Stimulated activated CD8-positive, alpha-beta memory T cell treated with anti-CD3 and anti-CD28 coated beads, Interleukin-15, amount 100 ng/mL, for 24 hours (primary cell): Measurements from ENCODE around the gene CERS3.
"Not testable (repeated sequence)": the region's sequence is repeated elsewhere in the genome, so short reads cannot be mapped to it uniquely, and the experiment has no call there.

Source experiments
- DNase-seq: peaks from one replicate; pipeline ENCODE4 v3.0.0-alpha.2; 2020; ENCODE audit warnings: low read depth

CERS3 gene

GRCh38 chr15:100464888-100465287, 63.9 kb downstream of the CERS3 start:
- no peak for DNase-seq

GRCh38 chr15:100464256-100464655, 64.5 kb downstream of the CERS3 start:
- DNase-seq, result no peak

GRCh38 chr15:100463515-100463914, 65.2 kb downstream of the CERS3 start:
- DNase-seq, result no peak

GRCh38 chr15:100461049-100461448, 67.7 kb downstream of the CERS3 start:
- DNase-seq, result no peak

DNA sequence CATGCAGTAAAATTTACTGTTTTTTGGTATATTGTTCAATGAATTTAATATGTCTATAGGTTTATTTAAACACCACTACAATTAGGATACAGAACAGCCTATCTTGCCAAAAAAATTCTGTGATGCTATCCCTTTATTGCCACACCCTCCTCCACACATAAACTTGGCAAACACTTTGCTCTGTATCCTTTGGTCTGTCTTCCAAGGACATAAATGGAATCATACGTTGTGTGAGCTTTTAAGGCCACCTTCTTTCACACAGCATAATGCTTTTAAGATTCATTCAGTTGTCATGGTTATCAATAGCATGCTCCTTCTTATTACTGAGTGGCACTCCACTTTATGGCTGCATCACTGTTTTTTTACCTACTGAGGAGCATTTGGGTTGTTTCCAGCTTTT, 71.5 kb downstream of the CERS3 start:
- no peak for DNase-seq

DNA sequence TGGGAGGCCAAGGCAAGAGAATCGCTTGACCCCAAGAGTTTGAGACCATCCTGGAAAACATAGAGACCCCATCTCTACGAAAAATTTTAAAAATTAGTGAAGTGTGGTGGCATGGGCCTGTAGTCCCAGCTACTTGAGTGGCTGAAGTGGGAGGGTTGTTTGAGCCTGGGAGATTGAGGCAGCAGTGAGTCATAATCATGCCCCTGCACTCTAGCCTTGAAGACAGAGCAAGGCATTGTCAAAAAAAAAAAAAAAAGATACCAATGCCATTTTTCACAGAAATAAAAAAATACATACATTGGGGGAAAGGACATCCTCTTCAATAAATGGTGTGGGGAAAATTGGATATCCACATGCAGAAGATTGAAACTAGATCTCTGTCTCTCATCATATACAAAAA, 74.6 kb downstream of the CERS3 start:
- DNase-seq, result no peak

GRCh38 chr15:100448481-100448880, 80.3 kb downstream of the CERS3 start:
- DNase-seq, result no peak

DNA sequence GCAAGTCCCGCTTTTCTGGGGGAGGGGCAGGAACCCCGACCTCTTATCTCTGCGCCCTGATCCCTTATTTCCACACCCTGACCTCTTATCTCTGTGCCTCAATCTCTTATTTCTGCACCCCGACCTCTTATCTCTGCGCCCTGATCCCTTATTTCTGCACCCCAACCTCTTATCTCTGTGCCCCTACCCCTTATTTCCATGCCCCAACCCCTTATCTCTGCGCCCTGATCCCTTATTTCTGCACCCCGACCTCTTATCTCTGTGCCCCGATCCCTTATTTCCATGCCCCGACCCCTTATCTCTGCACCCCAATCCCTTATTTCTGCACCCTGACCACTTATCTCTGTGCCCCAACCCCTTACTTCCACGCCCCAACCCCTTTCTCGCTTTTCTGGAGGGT, 87.7 kb downstream of the CERS3 start:
- not testable (repeated sequence) for DNase-seq

- DNase-seq, result no peak
Observed at GRCh38 chr15:100439514-100439913, 89.2 kb downstream of the CERS3 start.

DNA sequence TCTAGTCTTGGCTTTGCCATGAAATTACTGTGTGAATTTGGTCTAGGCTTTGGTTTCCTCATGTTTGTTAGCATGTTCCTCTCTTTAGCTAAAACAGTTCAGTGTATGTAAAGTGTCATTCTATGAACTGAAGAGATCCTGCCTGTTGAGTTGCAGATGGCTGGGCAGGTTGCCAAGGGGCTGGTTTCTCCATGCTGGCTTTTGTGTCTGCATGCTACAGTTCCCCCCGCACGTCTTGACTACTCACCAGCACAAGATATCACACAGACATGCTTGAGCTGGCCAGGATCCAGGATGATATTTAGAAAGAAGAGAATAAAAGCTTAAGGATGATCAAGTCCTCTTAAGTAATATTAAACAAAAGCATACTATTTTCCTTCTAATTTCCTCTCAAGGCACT, 90.2 kb downstream of the CERS3 start:
- no peak for DNase-seq

DNA sequence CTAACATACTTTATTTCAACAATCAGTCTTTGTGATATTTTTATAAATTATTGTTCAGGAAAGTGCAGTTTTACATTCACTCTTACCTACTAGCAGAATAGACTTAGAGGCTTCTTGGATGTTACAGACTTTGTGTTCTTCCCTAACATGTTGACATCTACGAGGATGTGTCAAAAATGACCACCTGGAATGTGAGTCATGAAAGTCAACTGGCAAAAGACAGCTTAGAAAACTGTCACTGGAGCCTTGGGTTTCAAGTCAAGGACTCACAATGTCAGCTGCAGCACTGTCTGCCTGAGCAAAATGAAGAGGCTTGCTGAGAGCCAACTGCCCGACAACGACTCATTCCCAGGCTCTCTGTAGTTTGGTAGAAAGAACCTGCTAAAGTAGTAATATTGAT, 91.5 kb downstream of the CERS3 start:
- DNase-seq, result no peak

GRCh38 chr15:100434561-100434960, 94.2 kb downstream of the CERS3 start:
- no peak for DNase-seq

DNA sequence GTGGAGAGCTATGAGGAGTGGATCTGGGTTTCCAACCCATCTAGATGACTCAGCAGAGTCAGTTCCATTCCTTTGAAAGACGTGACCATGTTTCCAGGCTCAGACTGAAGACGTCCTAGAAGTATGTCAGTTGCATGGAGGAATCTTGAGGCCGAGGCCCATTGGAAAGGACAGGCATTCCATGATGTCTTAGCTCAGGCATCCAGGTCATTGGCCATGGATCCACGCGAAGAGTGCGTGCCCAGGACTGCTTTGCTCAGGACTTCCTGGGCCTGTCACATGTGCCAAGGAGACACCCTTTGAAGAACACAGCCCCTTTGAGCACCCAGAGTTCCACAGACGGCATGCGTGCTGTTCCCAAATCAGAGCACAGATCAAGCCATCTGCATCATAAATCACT, 94.7 kb downstream of the CERS3 start:
- no peak for DNase-seq

DNA sequence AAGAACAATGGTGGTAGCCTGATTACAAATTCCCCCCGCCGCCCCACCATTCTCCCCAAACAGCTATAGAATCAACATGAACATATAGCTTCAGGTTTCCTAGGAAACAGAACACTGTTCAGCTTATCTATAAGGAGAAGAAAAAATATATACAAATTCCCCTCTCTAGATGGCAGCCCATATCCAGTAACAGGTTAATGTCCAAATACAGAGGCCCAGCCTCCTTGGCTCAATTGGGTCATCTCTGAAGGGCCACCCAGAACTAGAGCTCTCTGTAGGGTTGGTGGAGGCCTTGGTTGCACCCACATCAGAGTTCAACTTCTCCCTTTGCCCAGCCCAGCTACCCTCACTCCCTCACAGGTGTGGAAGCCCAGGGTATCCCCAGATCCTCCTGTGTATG, 95.4 kb downstream of the CERS3 start:
- DNase-seq, result no peak

DNA sequence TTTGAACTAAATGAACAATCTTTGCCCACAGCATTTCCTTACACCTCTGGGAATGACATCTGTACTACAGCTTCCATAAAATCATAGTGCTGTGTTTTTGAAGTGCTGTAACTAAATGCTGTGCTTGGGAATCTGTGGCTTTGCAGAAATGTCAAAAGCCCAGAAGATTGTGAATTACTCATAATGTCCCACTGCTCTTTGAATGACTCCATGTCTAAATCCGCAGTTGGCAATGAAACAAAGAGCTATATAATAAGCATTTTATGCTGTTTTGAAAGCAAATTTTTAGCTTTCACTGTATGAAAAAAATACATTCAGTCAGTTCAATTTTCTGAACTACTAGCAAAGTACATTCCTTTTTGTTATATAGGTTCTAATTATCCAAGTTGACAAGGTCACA, 98.3 kb downstream of the CERS3 start:
- DNase-seq, result no peak

DNA sequence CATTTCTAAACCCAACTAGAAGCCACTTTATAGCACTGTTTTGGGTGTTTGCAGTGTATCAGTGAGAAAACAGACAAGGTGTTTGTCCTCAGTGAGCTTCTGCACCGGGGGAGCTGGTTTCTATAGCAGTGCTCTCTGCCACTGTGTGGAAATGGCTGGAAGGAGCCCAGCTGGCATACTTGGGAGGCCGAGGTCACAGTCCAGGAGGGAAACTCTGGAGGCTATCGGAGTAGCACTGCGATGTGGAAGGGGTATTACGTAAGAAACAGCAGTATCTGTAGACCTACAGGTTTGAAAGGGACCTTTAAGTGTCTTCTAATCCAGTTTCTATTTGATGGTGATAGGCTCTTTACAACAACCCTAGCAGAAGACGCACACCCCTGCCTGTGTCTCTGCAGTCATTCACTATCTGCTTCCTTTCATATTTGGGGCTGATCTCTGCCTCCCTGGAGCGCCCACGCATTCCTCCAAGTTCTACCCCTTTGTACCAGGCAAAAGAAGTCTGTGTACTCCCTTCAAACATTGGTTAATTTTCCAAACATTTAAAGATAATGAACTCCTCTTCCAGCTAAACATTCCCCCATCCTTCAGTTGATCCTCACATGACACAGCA, 99.5 kb downstream of the CERS3 start:
- no peak for DNase-seq

DNA sequence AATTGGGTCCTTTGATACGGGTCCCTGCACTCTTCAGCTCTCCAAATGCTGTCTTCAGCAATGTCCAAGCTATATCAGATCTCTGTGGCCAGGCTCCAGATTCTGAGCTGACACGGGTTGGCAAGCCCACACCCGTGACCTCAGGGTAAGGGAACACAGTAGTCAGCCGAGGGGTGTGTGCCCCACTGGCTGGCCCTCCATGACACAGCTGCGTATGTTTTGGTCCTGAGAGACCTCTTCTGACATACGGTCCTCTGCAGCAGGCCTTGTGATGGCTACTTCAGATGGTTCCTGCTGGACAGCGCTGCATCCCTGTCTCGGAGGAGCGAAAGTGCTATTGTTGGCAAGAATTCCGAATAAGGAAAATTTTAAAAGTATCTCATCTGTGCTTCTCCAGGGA, 101.8 kb downstream of the CERS3 start:
- DNase-seq, result no peak

GRCh38 chr15:100405179-100405578, 123.6 kb downstream of the CERS3 start:
- DNase-seq, result no peak

GRCh38 chr15:100400996-100401395, 127.8 kb downstream of the CERS3 start:
- DNase-seq, result no peak

- no peak for DNase-seq
Observed at GRCh38 chr15:100394736-100395440, 133.9 kb downstream of the CERS3 start.

DNA sequence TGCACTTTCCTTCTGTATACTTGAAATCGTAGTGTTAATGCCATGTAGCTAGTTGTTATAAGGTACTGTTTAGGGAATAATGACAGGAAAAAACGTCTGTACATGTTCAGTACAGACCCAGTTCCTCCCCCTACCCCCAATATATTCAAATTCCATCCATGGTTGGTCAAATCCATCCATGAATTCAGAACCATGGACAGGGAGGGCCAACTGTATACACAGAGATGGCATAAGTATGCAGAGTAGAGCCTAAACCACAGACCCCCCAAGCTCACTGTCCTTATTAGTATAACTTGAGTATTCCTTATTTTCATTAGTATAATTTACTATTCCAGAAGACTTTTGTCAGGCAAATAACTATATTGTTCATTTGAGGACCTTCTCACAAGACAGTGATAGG, 135.7 kb downstream of the CERS3 start:
- no peak for DNase-seq

- no peak for DNase-seq
Observed at GRCh38 chr15:100385300-100386050, 143.3 kb downstream of the CERS3 start.

- no peak for DNase-seq
Observed at GRCh38 chr15:100384108-100384410, 144.7 kb downstream of the CERS3 start.
